Stimulated activated naive CD4-positive, alpha-beta T cell treated with Interleukin-2 at 50 U/mL for 16 hours (primary cell): ENCODE results near the gene JPH4.
"Not testable (repeated sequence)": the region's sequence is repeated elsewhere in the genome, so short reads cannot be mapped to it uniquely, and the experiment has no call there.

ENCODE experiments used
- DNase-seq: peaks from one replicate; lab custom pipeline; 2025; lab: John Stamatoyannopoulos, UW

JPH4 gene

GRCh38 chr14:23578560-23579310 lies at the start of gene JPH4:
JPH4 (minus strand) TSS chr14:23578790; CDS start chr14:23577453, 1,337 bp downstream.
- DNase-seq = no peak

- DNase-seq = no peak
Measured at GRCh38 chr14:23627961-23628360, 49.4 kb upstream of the JPH4 start.

- no peak for DNase-seq
Measured at GRCh38 chr14:23626946-23627345, 48.4 kb upstream of the JPH4 start.

- DNase-seq = no peak
Measured at GRCh38 chr14:23624830-23625404, 46.3 kb upstream of the JPH4 start.

- DNase-seq = no peak
Measured at GRCh38 chr14:23623962-23624361, 45.4 kb upstream of the JPH4 start.

- no peak for DNase-seq
Measured at GRCh38 chr14:23622990-23623389, 44.4 kb upstream of the JPH4 start.

- no peak for DNase-seq
Measured at GRCh38 chr14:23621932-23622730, 43.5 kb upstream of the JPH4 start.

- no peak for DNase-seq
Measured at GRCh38 chr14:23621204-23621931, 42.8 kb upstream of the JPH4 start.

- DNase-seq = no peak
Measured at GRCh38 chr14:23620177-23620702, 41.6 kb upstream of the JPH4 start.

- no peak for DNase-seq
Measured at GRCh38 chr14:23618415-23618988, 39.9 kb upstream of the JPH4 start.

GRCh38 chr14:23617539-23617938 lies 38.9 kb upstream of the JPH4 start:
- DNase-seq = no peak

- no peak for DNase-seq
Measured at GRCh38 chr14:23615856-23616255, 37.3 kb upstream of the JPH4 start.

- DNase-seq = no peak
Measured at GRCh38 chr14:23614395-23614828, 35.8 kb upstream of the JPH4 start.

- DNase-seq = no peak
Measured at GRCh38 chr14:23613242-23614070, 34.9 kb upstream of the JPH4 start.

- DNase-seq = no peak
Measured at GRCh38 chr14:23612802-23613201, 34.2 kb upstream of the JPH4 start.

GRCh38 chr14:23612354-23612732 lies 33.8 kb upstream of the JPH4 start:
- no peak for DNase-seq

GRCh38 chr14:23610815-23611289 lies 32.3 kb upstream of the JPH4 start:
- DNase-seq = no peak

GRCh38 chr14:23610090-23610814 lies 31.7 kb upstream of the JPH4 start:
- DNase-seq = no peak

- DNase-seq = not testable (repeated sequence)
Measured at GRCh38 chr14:23609411-23610089, 31.0 kb upstream of the JPH4 start.
